ENCODE measurements around the gene AMN.

Gene AMN

GRCh38 chr14:102929241-102930137 is 7.0 kb downstream of the AMN start:
- H3K27ac ChIP-seq (ENCODE audit: low read depth, low read length) = no peak overlapping the region
- peak overlapping the region; percentile 2 for H3K9ac ChIP-seq (ENCODE audit: low read length)
- H3K4me1 ChIP-seq (ENCODE audit: control insufficient read depth, insufficient read depth, low read length) = peaks cover 2% of the 10 kb centered on the region
- H3K27me3 ChIP-seq (ENCODE audit: control insufficient read depth, insufficient read depth, low read length) = peaks cover 10% of the 10 kb centered on the region
- H3K4me3 ChIP-seq (ENCODE audit: low read length) = peak overlapping the region; percentile 72
- peaks cover 7% of the 10 kb centered on the region for H3K36me3 ChIP-seq (ENCODE audit: control insufficient read depth, insufficient read depth, low read length)

DNA sequence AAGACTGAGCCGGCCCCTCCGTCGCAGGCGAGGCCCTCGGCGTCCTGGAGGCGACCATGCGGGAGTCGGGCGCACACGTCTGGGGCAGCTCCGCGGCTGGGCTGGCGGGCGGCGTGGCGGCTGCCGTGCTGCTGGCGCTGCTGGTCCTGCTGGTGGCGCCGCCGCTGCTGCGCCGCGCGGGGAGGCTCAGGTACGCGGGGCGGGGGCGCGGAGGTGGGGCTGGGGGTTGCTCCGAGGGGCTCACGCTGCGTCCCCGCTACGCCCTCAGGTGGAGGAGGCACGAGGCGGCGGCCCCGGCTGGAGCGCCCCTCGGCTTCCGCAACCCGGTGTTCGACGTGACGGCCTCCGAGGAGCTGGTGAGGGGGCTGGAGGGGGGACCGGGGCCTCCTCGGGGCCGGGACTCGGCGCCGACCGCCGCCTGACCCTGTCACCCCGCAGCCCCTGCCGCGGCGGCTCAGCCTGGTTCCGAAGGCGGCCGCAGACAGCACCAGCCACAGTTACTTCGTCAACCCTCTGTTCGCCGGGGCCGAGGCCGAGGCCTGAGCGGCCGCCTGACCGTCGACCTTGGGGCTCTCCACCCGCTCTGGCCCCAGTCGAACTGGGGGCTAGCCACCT is 7.8 kb downstream of the AMN start:
- Histone ChIP-seq H3K4me1 (ENCODE audit: control insufficient read depth, insufficient read depth, low read length) (peaks cover 2% of the 10 kb centered on the region), H3K27ac (ENCODE audit: low read depth, low read length) (no peak overlapping the region), H3K9ac (ENCODE audit: low read length) (no peak overlapping the region), H3K4me3 (ENCODE audit: low read length) (peak overlapping the region; percentile 27), H3K27me3 (ENCODE audit: control insufficient read depth, insufficient read depth, low read length) (peaks cover 10% of the 10 kb centered on the region), H3K36me3 (ENCODE audit: control insufficient read depth, insufficient read depth, low read length) (peaks cover 7% of the 10 kb centered on the region)

- Histone ChIP-seq H3K36me3 (ENCODE audit: control insufficient read depth, insufficient read depth, low read length) (peaks cover 7% of the 10 kb centered on the region), H3K4me1 (ENCODE audit: control insufficient read depth, insufficient read depth, low read length) (peaks cover 2% of the 10 kb centered on the region), H3K27ac (ENCODE audit: low read depth, low read length) (no peak overlapping the region), H3K27me3 (ENCODE audit: control insufficient read depth, insufficient read depth, low read length) (peaks cover 10% of the 10 kb centered on the region), H3K9ac (ENCODE audit: low read length) (no peak overlapping the region), H3K4me3 (ENCODE audit: low read length) (no peak overlapping the region)
Measured at GRCh38 chr14:102930753-102931579, 8.5 kb downstream of the AMN start.

DNA sequence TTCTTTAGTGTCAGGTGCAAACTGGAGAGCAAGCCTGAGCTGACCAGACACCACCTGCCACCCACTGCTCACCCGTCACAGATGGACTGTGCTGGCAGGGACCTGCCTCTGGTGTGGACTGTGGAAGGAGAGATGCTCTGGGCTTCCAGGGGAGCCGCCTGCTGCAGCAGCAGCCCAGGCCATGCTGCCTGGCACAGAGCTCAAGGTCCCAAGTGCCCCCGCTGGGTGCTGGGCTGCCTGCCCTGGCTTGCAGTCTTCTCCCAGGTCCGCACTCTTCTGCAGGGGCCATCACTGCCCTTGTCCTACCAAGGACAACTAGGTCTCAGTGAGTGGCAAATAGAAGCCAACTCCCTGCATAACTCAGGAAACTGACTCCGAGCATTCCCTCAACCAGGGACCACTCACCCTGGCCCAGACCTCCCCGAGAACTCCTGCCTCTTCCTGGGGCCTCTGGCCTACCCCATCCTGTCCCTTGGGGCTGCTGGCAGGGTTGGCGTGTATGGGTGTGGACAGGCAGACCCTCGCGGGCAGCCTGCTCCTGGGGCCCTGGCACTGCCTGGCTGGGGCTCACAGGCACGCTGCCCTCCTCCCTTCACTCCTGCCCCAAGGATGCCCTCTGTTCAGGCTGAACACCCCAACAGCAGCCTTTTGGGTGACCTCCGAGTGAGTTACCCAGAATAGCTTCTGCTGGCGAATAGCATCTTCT is 9.3 kb downstream of the AMN start:
- Histone ChIP-seq H3K27me3 (ENCODE audit: control insufficient read depth, insufficient read depth, low read length) (peaks cover 10% of the 10 kb centered on the region), H3K4me3 (ENCODE audit: low read length) (no peak overlapping the region), H3K36me3 (ENCODE audit: control insufficient read depth, insufficient read depth, low read length) (peaks cover 7% of the 10 kb centered on the region), H3K27ac (ENCODE audit: low read depth, low read length) (no peak overlapping the region), H3K9ac (ENCODE audit: low read length) (no peak overlapping the region), H3K4me1 (ENCODE audit: control insufficient read depth, insufficient read depth, low read length) (peaks cover 2% of the 10 kb centered on the region)

DNA sequence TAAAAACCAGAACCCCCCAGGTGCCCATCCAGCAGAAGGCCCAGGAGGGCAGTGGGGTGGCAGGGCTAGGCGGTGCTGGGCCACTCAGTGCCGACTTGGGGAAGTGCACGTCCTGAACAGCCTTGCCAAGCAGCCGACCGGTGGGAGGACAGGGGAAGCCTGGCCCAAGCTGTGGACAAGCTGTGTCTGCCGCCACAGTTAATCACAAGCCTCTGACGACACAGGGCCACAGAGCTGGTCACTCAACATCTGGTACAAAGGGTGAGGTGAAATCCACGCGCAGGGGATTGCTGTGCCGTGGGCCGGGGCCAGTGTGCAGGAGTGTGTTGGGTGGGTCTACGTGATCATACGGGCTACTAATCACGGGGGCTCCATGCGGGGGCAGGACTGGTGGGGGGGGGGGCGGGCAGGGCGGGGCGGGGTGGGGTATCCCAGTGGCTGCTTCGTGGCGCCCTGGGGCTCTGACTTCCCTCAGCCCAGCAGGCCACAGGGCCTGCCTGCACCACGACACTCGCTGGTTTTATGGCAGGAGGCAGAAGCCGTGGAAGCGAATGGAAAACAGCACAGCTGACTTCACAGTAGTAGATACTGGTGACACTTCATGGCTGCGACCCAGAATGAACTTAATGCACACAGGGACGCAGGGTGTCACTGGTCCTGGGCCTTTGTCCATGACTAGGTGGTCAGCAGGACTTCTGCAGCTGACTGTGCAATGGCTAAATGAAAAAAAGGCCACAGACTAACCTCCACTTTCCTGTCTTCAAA is 10.2 kb downstream of the AMN start:
- peaks cover 8% of the 10 kb centered on the region for H3K27me3 ChIP-seq (ENCODE audit: control insufficient read depth, insufficient read depth, low read length)
- H3K36me3 ChIP-seq (ENCODE audit: control insufficient read depth, insufficient read depth, low read length) = peaks cover 10% of the 10 kb centered on the region
- H3K9ac ChIP-seq (ENCODE audit: low read length) = no peak overlapping the region
- H3K27ac ChIP-seq (ENCODE audit: low read depth, low read length) = no peak overlapping the region
- H3K4me1 ChIP-seq (ENCODE audit: control insufficient read depth, insufficient read depth, low read length) = peaks cover 2% of the 10 kb centered on the region
- no peak overlapping the region for H3K4me3 ChIP-seq (ENCODE audit: low read length)

DNA sequence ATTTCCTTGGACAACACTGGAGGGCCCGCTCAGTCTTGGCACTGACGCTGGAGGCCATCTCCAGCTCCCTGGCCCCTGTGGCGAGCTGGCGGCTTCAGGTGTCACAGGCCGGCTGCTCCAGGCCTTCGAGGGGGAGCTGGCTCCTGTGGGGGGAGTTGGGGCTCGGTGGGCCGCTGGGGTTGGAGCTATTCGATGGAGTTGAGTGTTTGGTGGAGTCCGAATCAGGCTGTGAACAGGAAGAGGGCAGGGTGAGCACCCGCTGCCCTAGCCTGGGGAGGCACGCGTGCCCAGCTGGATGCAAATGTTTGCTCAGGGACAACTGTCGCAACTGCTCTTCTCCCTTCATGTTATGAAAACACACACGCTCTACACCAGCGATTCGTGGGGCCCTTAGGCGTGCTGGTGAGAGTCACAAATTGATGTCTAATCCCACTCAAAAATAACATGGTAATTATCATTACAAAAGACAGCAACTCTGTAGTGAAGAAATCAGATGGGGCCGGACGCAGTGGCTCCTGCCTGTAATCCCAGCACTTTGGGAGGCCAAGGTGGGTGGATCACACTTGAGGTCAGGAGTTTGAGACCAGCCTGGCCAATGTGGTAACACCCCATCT is 11.3 kb downstream of the AMN start:
- peaks cover 14% of the 10 kb centered on the region for H3K36me3 ChIP-seq (ENCODE audit: control insufficient read depth, insufficient read depth, low read length)
- H3K9ac ChIP-seq (ENCODE audit: low read length) = no peak overlapping the region
- H3K4me1 ChIP-seq (ENCODE audit: control insufficient read depth, insufficient read depth, low read length) = no peaks in the 10 kb centered on the region
- H3K4me3 ChIP-seq (ENCODE audit: low read length) = no peak overlapping the region
- no peak overlapping the region for H3K27ac ChIP-seq (ENCODE audit: low read depth, low read length)
- H3K27me3 ChIP-seq (ENCODE audit: control insufficient read depth, insufficient read depth, low read length) = peaks cover 8% of the 10 kb centered on the region

- Histone ChIP-seq H3K4me1 (ENCODE audit: control insufficient read depth, insufficient read depth, low read length) (no peaks in the 10 kb centered on the region), H3K9ac (ENCODE audit: low read length) (no peak overlapping the region), H3K36me3 (ENCODE audit: control insufficient read depth, insufficient read depth, low read length) (peaks cover 20% of the 10 kb centered on the region), H3K27me3 (ENCODE audit: control insufficient read depth, insufficient read depth, low read length) (no peaks in the 10 kb centered on the region), H3K27ac (ENCODE audit: low read depth, low read length) (no peak overlapping the region), H3K4me3 (ENCODE audit: low read length) (no peak overlapping the region)
Measured at GRCh38 chr14:102935756-102936155, 13.3 kb downstream of the AMN start.

DNA sequence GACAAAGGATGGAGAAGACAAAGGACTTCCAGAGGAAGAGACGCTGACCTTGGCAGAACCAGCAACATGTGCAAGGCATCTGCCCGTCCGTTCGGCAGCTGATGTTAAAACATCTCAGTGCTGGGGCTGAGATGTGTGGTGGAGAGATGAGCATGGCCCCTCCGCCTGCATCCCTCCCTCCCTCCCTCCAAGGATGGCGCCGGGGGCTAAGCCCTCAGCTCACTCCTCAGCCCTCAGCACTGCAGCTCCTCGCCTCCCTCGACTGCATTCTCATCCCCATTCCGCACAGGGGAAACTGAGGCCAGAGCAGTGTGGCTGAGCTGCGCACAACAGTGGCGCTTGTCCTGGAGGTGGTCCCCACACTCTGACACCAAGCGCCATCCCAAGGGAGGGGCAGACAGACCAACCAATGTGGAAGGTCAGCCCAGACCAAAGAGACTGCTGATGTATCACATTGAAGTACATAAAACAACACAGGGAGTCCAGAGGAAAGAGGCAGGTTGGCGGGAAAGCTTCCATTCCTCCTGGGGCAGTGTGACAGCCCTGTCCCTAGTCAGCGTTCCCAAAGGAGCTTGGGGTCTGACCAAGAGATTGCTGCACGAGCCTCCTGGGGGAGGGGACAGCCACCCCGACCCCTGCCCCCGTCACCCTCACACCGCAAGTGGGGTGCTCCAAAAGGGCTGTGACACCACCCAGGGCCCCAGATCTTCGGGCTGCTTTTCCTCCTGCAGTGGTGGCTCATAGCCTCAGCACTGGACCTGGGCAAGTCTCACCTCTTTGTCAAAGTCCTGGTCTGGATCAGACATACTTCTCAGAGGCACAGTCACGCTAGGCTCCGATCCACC is 15.1 kb downstream of the AMN start:
- Histone ChIP-seq H3K4me1 (ENCODE audit: control insufficient read depth, insufficient read depth, low read length) (no peaks in the 10 kb centered on the region), H3K9ac (ENCODE audit: low read length) (no peak overlapping the region), H3K4me3 (ENCODE audit: low read length) (no peak overlapping the region), H3K27me3 (ENCODE audit: control insufficient read depth, insufficient read depth, low read length) (no peaks in the 10 kb centered on the region), H3K36me3 (ENCODE audit: control insufficient read depth, insufficient read depth, low read length) (peaks cover 23% of the 10 kb centered on the region), H3K27ac (ENCODE audit: low read depth, low read length) (no peak overlapping the region)

DNA sequence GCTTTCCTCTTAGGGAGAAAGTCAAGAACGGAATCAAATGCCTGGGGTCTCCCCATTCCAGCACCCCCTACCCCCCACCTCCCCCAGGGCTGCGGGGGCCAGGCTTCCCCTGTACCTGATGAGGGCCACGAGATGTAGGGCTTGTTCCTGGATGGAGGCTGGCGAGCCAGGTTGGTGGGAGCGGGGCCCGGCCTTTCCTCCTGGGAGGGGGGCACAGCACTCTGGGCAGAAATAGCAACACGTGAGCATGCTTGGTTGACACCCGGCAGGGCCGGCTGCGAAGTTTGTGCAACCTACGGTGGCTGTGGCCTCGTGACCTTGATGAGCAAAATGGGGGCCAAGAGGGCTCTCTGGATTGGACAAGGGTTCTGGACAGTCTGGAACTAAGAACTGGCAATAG is 15.7 kb downstream of the AMN start:
- no peak overlapping the region for H3K9ac ChIP-seq (ENCODE audit: low read length)
- H3K4me1 ChIP-seq (ENCODE audit: control insufficient read depth, insufficient read depth, low read length) = no peaks in the 10 kb centered on the region
- H3K27me3 ChIP-seq (ENCODE audit: control insufficient read depth, insufficient read depth, low read length) = no peaks in the 10 kb centered on the region
- H3K27ac ChIP-seq (ENCODE audit: low read depth, low read length) = no peak overlapping the region
- H3K36me3 ChIP-seq (ENCODE audit: control insufficient read depth, insufficient read depth, low read length) = peaks cover 19% of the 10 kb centered on the region
- no peak overlapping the region for H3K4me3 ChIP-seq (ENCODE audit: low read length)

- no peak overlapping the region for H3K4me3 ChIP-seq (ENCODE audit: low read length)
- no peaks in the 10 kb centered on the region for H3K27me3 ChIP-seq (ENCODE audit: control insufficient read depth, insufficient read depth, low read length)
- no peaks in the 10 kb centered on the region for H3K4me1 ChIP-seq (ENCODE audit: control insufficient read depth, insufficient read depth, low read length)
- H3K9ac ChIP-seq (ENCODE audit: low read length) = no peak overlapping the region
- no peak overlapping the region for H3K27ac ChIP-seq (ENCODE audit: low read depth, low read length)
- peaks cover 24% of the 10 kb centered on the region for H3K36me3 ChIP-seq (ENCODE audit: control insufficient read depth, insufficient read depth, low read length)
Measured at GRCh38 chr14:102939329-102939728, 16.9 kb downstream of the AMN start.
